ENCODE data around the gene AUTS2.

Gene AUTS2

DNA sequence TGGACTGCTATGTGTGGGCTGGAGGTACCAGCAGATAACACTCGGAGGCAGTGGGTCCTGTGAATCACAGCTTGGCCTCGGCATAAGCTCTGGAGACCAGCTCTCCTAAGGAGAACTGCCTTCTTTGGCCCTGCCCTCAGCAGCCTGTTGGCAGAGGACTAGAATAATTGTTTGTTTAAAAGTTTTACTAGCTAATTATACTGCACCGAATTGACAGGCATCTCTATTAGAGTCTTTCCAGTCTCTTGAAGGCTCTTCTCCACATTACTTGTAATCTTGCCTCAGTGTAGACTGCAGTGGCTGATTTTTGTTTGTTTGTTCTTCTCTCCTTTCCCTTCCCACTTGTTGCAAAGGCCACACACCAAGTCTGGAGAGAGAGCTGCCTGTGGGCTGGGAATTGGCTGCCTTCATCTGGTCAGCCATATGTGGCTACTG is 183.2 kb downstream of the AUTS2 start (continued):
- TF ChIP-seq WT1 (tag by site-specific recombination; IDR thresholded peaks at IDR 0.05) (peak; percentile 64; the same call in 1 of the 2 replicates), ZBTB17 (tag by site-specific recombination; IDR thresholded peaks at IDR 0.05) (peak; percentile 69; the same call in 1 of the 2 replicates), ZEB2 (tag by site-specific recombination; IDR thresholded peaks at IDR 0.05) (peak; percentile 83; the same call in 1 of the 2 replicates), SP7 (tag by site-specific recombination; IDR thresholded peaks at IDR 0.05) (peak; percentile 95), ZNF335 (tag by site-specific recombination; conservative IDR thresholded peaks at IDR 0.05) (0 out of 2 replicates have a peak, but pooled peaks have one; percentile 28), ZNF596 (tag by site-specific recombination; IDR thresholded peaks at IDR 0.05) (peak; percentile 74), ZNF561 (tag by site-specific recombination; IDR thresholded peaks at IDR 0.05; ENCODE audit: borderline replicate concordance) (0 out of 2 replicates have a peak, but pooled peaks have one; percentile 52), ZFP41 (tag by site-specific recombination; IDR thresholded peaks at IDR 0.05; ENCODE audit: borderline replicate concordance) (no peak), SCRT1 (tag by site-specific recombination; IDR thresholded peaks at IDR 0.05; ENCODE audit: borderline replicate concordance) (peak; percentile 98), ZNF366 (tag by site-specific recombination; conservative IDR thresholded peaks at IDR 0.05) (peak; percentile 76), EGR2 (tag by site-specific recombination; IDR thresholded peaks at IDR 0.05; ENCODE audit: low read depth) (0 out of 2 replicates have a peak, but pooled peaks have one; percentile 13), ZNF404 (tag by site-specific recombination; IDR thresholded peaks at IDR 0.05) (no peak), GLIS1 (tag by site-specific recombination; IDR thresholded peaks at IDR 0.05) (peak; percentile 83), GLIS2 (tag by site-specific recombination; IDR thresholded peaks at IDR 0.05) (no peak), REPIN1 (tag by site-specific recombination; IDR thresholded peaks at IDR 0.05; ENCODE audit: low read depth) (no peak), TCF7L2 (IDR thresholded peaks at IDR 0.05; ENCODE audit: borderline replicate concordance, low read depth, low read length) (peak; percentile 57; the same call in 1 of the 2 replicates), ZNF211 (tag by site-specific recombination; IDR thresholded peaks at IDR 0.05; ENCODE audit: low read depth) (no peak), GFI1B (tag by site-specific recombination; IDR thresholded peaks at IDR 0.05) (0 out of 2 replicates have a peak, but pooled peaks have one; percentile 60), ZNF138 (tag by site-specific recombination; IDR thresholded peaks at IDR 0.05; ENCODE audit: borderline replicate concordance) (no peak)
- TF ChIP-seq, protein P1, sequence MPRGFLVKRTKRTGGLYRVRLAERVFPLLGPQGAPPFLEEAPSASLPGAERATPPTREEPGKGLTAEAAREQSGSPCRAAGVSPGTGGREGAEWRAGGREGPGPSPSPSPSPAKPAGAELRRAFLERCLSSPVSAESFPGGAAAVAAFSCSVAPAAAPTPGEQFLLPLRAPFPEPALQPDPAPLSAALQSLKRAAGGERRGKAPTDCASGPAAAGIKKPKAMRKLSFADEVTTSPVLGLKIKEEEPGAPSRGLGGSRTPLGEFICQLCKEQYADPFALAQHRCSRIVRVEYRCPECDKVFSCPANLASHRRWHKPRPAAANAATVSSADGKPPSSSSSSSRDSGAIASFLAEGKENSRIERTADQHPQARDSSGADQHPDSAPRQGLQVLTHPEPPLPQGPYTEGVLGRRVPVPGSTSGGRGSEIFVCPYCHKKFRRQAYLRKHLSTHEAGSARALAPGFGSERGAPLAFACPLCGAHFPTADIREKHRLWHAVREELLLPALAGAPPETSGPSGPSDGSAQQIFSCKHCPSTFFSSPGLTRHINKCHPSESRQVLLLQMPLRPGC (tag by site-specific recombination; IDR thresholded peaks at IDR 0.05) = 0 out of 2 replicates have a peak, but pooled peaks have one; percentile 31
- TF ChIP-seq, protein P2, sequence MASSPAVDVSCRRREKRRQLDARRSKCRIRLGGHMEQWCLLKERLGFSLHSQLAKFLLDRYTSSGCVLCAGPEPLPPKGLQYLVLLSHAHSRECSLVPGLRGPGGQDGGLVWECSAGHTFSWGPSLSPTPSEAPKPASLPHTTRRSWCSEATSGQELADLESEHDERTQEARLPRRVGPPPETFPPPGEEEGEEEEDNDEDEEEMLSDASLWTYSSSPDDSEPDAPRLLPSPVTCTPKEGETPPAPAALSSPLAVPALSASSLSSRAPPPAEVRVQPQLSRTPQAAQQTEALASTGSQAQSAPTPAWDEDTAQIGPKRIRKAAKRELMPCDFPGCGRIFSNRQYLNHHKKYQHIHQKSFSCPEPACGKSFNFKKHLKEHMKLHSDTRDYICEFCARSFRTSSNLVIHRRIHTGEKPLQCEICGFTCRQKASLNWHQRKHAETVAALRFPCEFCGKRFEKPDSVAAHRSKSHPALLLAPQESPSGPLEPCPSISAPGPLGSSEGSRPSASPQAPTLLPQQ (tag by site-specific recombination; IDR thresholded peaks at IDR 0.05) = 0 out of 2 replicates have a peak, but pooled peaks have one; percentile 23
- TF ChIP-seq, protein P3, sequence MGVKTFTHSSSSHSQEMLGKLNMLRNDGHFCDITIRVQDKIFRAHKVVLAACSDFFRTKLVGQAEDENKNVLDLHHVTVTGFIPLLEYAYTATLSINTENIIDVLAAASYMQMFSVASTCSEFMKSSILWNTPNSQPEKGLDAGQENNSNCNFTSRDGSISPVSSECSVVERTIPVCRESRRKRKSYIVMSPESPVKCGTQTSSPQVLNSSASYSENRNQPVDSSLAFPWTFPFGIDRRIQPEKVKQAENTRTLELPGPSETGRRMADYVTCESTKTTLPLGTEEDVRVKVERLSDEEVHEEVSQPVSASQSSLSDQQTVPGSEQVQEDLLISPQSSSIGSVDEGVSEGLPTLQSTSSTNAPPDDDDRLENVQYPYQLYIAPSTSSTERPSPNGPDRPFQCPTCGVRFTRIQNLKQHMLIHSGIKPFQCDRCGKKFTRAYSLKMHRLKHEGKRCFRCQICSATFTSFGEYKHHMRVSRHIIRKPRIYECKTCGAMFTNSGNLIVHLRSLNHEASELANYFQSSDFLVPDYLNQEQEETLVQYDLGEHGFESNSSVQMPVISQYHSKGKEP (tag by site-specific recombination; IDR thresholded peaks at IDR 0.05) = peak; percentile 90
- TF ChIP-seq, protein P4, sequence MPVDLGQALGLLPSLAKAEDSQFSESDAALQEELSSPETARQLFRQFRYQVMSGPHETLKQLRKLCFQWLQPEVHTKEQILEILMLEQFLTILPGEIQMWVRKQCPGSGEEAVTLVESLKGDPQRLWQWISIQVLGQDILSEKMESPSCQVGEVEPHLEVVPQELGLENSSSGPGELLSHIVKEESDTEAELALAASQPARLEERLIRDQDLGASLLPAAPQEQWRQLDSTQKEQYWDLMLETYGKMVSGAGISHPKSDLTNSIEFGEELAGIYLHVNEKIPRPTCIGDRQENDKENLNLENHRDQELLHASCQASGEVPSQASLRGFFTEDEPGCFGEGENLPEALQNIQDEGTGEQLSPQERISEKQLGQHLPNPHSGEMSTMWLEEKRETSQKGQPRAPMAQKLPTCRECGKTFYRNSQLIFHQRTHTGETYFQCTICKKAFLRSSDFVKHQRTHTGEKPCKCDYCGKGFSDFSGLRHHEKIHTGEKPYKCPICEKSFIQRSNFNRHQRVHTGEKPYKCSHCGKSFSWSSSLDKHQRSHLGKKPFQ (tag by site-specific recombination; IDR thresholded peaks at IDR 0.05) = peak; percentile 75; the same call in 1 of the 2 replicates
- TF ChIP-seq, protein P5, sequence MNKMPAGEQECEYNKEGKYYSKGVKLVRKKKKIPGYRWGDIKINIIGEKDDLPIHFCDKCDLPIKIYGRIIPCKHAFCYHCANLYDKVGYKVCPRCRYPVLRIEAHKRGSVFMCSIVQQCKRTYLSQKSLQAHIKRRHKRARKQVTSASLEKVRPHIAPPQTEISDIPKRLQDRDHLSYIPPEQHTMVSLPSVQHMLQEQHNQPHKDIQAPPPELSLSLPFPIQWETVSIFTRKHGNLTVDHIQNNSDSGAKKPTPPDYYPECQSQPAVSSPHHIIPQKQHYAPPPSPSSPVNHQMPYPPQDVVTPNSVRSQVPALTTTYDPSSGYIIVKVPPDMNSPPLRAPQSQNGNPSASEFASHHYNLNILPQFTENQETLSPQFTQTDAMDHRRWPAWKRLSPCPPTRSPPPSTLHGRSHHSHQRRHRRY (tag by site-specific recombination; IDR thresholded peaks at IDR 0.05) = no peak
- TF ChIP-seq, protein P6, sequence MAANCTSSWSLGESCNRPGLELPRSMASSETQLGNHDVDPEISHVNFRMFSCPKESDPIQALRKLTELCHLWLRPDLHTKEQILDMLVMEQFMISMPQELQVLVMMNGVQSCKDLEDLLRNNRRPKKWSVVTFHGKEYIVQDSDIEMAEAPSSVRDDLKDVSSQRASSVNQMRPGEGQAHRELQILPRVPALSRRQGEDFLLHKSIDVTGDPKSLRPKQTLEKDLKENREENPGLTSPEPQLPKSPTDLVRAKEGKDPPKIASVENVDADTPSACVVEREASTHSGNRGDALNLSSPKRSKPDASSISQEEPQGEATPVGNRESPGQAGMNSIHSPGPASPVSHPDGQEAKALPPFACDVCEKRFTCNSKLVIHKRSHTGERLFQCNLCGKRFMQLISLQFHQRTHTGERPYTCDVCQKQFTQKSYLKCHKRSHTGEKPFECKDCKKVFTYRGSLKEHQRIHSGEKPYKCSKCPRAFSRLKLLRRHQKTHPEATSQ (tag by site-specific recombination; IDR thresholded peaks at IDR 0.05) = no peak
- TF ChIP-seq, protein P7, sequence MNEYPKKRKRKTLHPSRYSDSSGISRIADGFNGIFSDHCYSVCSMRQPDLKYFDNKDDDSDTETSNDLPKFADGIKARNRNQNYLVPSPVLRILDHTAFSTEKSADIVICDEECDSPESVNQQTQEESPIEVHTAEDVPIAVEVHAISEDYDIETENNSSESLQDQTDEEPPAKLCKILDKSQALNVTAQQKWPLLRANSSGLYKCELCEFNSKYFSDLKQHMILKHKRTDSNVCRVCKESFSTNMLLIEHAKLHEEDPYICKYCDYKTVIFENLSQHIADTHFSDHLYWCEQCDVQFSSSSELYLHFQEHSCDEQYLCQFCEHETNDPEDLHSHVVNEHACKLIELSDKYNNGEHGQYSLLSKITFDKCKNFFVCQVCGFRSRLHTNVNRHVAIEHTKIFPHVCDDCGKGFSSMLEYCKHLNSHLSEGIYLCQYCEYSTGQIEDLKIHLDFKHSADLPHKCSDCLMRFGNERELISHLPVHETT (tag by site-specific recombination; IDR thresholded peaks at IDR 0.05) = no peak
- TF ChIP-seq, protein P8, sequence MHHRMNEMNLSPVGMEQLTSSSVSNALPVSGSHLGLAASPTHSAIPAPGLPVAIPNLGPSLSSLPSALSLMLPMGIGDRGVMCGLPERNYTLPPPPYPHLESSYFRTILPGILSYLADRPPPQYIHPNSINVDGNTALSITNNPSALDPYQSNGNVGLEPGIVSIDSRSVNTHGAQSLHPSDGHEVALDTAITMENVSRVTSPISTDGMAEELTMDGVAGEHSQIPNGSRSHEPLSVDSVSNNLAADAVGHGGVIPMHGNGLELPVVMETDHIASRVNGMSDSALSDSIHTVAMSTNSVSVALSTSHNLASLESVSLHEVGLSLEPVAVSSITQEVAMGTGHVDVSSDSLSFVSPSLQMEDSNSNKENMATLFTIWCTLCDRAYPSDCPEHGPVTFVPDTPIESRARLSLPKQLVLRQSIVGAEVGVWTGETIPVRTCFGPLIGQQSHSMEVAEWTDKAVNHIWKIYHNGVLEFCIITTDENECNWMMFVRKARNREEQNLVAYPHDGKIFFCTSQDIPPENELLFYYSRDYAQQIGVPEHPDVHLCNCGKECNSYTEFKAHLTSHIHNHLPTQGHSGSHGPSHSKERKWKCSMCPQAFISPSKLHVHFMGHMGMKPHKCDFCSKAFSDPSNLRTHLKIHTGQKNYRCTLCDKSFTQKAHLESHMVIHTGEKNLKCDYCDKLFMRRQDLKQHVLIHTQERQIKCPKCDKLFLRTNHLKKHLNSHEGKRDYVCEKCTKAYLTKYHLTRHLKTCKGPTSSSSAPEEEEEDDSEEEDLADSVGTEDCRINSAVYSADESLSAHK (tag by site-specific recombination; IDR thresholded peaks at IDR 0.05) = peak; percentile 69
